Lower leg skin (tissue), 3 donors: ENCODE data around the gene RXRA.

Experiments used
- POLR2A ChIP-seq, 2 donors: fragments of 450-650 bp; IDR thresholded peaks; one replicate each; pipeline ENCODE4 v1.6.1; 2016 to 2017; ENCODE audit warnings: antibody characterized with exemption in 2 of 2, mild to moderate bottlenecking in 1 of 2, moderate library complexity in 1 of 2
- TF ChIP-seq, protein P1 (sequence below), 3 donors: fragments of 450-650 bp; IDR thresholded peaks; one replicate each; pipeline ENCODE4 v1.5.1; 2016; ENCODE audit warnings: antibody characterized with exemption in 3 of 3, mild to moderate bottlenecking in 3 of 3, moderate library complexity in 2 of 3

DNA sequence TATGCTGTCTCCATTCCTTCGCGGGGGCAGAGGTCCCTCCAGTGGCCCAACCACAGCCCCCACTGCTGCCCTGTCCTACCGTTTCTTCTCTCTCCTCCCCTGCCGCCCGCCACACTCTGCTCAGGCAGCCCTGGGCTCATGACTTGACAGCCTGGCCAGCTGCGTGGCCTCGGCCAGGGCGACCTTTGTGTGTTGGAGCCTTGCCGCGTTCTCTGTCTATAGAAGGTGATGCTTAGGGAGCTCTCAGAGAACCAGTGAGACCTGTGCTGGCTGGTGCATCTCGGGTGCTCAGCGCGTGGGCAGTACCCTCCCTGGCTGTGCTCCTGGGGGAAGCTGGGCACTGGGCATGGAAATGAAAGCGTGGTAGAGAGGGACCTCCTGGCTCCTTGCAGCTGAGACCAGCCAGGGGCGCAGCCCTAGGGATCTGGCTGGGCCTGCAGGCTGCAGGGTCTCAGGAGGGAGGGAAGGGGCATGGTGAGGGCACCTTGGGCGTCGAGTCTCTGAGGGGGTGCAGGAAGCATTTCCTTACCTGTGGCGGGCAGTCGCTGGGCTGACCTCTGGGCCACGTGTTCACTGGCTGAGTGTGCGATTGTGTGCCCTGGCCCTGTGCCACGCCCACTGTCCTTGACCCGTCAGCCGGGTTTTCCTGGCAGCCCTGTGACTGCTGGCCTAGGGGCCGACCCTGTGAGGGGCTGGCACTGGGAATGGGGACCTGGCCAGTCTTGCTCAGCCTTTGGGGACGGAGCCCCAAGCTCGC, 50.3 kb downstream of the RXRA start:
- TF ChIP-seq, protein P1, sequence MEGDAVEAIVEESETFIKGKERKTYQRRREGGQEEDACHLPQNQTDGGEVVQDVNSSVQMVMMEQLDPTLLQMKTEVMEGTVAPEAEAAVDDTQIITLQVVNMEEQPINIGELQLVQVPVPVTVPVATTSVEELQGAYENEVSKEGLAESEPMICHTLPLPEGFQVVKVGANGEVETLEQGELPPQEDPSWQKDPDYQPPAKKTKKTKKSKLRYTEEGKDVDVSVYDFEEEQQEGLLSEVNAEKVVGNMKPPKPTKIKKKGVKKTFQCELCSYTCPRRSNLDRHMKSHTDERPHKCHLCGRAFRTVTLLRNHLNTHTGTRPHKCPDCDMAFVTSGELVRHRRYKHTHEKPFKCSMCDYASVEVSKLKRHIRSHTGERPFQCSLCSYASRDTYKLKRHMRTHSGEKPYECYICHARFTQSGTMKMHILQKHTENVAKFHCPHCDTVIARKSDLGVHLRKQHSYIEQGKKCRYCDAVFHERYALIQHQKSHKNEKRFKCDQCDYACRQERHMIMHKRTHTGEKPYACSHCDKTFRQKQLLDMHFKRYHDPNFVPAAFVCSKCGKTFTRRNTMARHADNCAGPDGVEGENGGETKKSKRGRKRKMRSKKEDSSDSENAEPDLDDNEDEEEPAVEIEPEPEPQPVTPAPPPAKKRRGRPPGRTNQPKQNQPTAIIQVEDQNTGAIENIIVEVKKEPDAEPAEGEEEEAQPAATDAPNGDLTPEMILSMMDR (IDR thresholded peaks at IDR 0.05) = no peak
- no peak for TF ChIP-seq POLR2A (IDR thresholded peaks at IDR 0.05)
